WTC11 (cell line): ENCODE measurements around the gene TMEM92. TPM values are rescaled to one million over a fixed set of nuclear protein-coding genes. Genes with fewer than 3 reads are reported as not detected.

Source experiments
- ATAC-seq: fragments of 200-7000 bp; cut with Tn5 transposase; 2 replicates; pipeline ENCODE4 v1.10.0; 2021; ENCODE audit warnings: mild to moderate bottlenecking, moderate library complexity
- CTCF ChIA-PET: fragments of 300-600 bp; sonication (Branson Sonifier 250); formaldehyde crosslinking; loops from one replicate; lab custom pipeline; 2021; ENCODE audit warnings: antibody characterized with exemption; lab: Charles Lee
- POLR2A ChIA-PET: fragments of 350-600 bp; sonication (Branson Sonifier 250); formaldehyde crosslinking; loops from one replicate; lab custom pipeline; 2021; ENCODE audit warnings: antibody characterized with exemption; lab: Charles Lee
- DNase-seq: peaks from one replicate; pipeline ENCODE4 v3.0.0; 2021; ENCODE audit warnings: low spot score
- H3K27ac Mint-ChIP-seq: 2 replicates; pipeline ENCODE4 v1.8.0; 2021; ENCODE audit warnings: mixed read lengths
- H3K27me3 Mint-ChIP-seq: 2 replicates; pipeline ENCODE4 v1.8.0; 2021; ENCODE audit warnings: low read depth, mild to moderate bottlenecking, moderate library complexity, mixed read lengths
- H3K36me3 Mint-ChIP-seq: 2 replicates; pipeline ENCODE4 v1.8.0; 2021; ENCODE audit warnings: mixed read lengths
- H3K4me1 Mint-ChIP-seq: 2 replicates; pipeline ENCODE4 v1.8.0; 2022; ENCODE audit warnings: mixed read lengths
- H3K4me3 Mint-ChIP-seq: 2 replicates; pipeline ENCODE4 v1.8.0; 2021; ENCODE audit warnings: mild to moderate bottlenecking, moderate library complexity, mixed read lengths
- H3K9me3 Mint-ChIP-seq: 2 replicates; pipeline ENCODE4 v1.8.0; 2021; ENCODE audit warnings: mixed read lengths
- AFF4 ChIP-seq: sonication (generic); formaldehyde crosslinking; IDR thresholded peaks from 2 replicates; pipeline ENCODE4 v1.8.1; 2023; ENCODE audit warnings: mild to moderate bottlenecking, missing genetic modification reagents, borderline replicate concordance
- ETV6 ChIP-seq: sonication (generic); formaldehyde crosslinking; IDR thresholded peaks from 2 replicates; pipeline ENCODE4 v1.8.1; 2022; ENCODE audit warnings: mild to moderate bottlenecking, missing genetic modification reagents
- FOXK1 ChIP-seq: sonication (generic); formaldehyde crosslinking; IDR thresholded peaks from 2 replicates; pipeline ENCODE4 v1.8.0; 2022; ENCODE audit warnings: mild to moderate bottlenecking, moderate library complexity, missing genetic modification reagents
- FOXP1 ChIP-seq: sonication (generic); formaldehyde crosslinking; IDR thresholded peaks from 2 replicates; pipeline ENCODE4 v1.8.0; 2022; ENCODE audit warnings: missing genetic modification reagents, mild to moderate bottlenecking, moderate library complexity, borderline replicate concordance
- PRRX2 ChIP-seq: fragments of 250-450 bp; sonication (Bioruptor Pico); IDR thresholded peaks from 2 replicates; pipeline ENCODE4 v1.8.0; 2021; ENCODE audit warnings: mild to moderate bottlenecking
- SP1 ChIP-seq: sonication (generic); formaldehyde crosslinking; conservative IDR thresholded peaks from 2 replicates; pipeline ENCODE4 v1.8.1; 2022; ENCODE audit warnings: missing genetic modification reagents
- ZBTB21 ChIP-seq: sonication (generic); formaldehyde crosslinking; IDR thresholded peaks from 2 replicates; pipeline ENCODE4 v1.8.1; 2023; ENCODE audit warnings: mild to moderate bottlenecking, missing genetic modification reagents, borderline replicate concordance
- ZSCAN18 ChIP-seq: fragments of 250-450 bp; sonication (Bioruptor Pico); IDR thresholded peaks from 2 replicates; pipeline ENCODE4 v2.1.2; 2022; ENCODE audit warnings: mild to moderate bottlenecking, moderate library complexity
- total RNA-seq: library from RNA; stranded (reverse); gene quantifications from 3 replicates; pipeline ENCODE4 v1.2.3, GENCODE V29; 2021
- TF ChIP-seq, protein P1 (sequence below): sonication (generic); formaldehyde crosslinking; conservative IDR thresholded peaks from 2 replicates; pipeline ENCODE4 v1.8.1; 2023; ENCODE audit warnings: mild to moderate bottlenecking, low read depth, missing genetic modification reagents, moderate library complexity
- TF ChIP-seq, protein P2 (sequence below): sonication (generic); formaldehyde crosslinking; IDR thresholded peaks from 2 replicates; pipeline ENCODE4 v1.8.1; 2022; ENCODE audit warnings: mild to moderate bottlenecking, moderate library complexity, missing genetic modification reagents
- TF ChIP-seq, protein P3 (sequence below): fragments of 250-450 bp; sonication (Bioruptor Pico); IDR thresholded peaks from 2 replicates; pipeline ENCODE4 v1.9.0; 2021; ENCODE audit warnings: moderate library complexity, mild to moderate bottlenecking, inconsistent platforms, borderline replicate concordance
- TF ChIP-seq, protein P4 (sequence below): sonication (generic); formaldehyde crosslinking; IDR thresholded peaks from 2 replicates; pipeline ENCODE4 v1.8.0; 2022; ENCODE audit warnings: mild to moderate bottlenecking, missing genetic modification reagents
- TF ChIP-seq, protein P5 (sequence below): fragments of 250-450 bp; sonication (Bioruptor Pico); IDR thresholded peaks from 2 replicates; pipeline ENCODE4 v1.9.0; 2021; ENCODE audit warnings: mild to moderate bottlenecking
- TF ChIP-seq, protein P6 (sequence below): fragments of 250-450 bp; sonication (Bioruptor Pico); conservative IDR thresholded peaks from 2 replicates; pipeline ENCODE4 v1.9.0; 2021; ENCODE audit warnings: mild to moderate bottlenecking

TMEM92 gene
- total RNA-seq, 1 experiment from 2014 or later: 9.8 TPM

DNA sequence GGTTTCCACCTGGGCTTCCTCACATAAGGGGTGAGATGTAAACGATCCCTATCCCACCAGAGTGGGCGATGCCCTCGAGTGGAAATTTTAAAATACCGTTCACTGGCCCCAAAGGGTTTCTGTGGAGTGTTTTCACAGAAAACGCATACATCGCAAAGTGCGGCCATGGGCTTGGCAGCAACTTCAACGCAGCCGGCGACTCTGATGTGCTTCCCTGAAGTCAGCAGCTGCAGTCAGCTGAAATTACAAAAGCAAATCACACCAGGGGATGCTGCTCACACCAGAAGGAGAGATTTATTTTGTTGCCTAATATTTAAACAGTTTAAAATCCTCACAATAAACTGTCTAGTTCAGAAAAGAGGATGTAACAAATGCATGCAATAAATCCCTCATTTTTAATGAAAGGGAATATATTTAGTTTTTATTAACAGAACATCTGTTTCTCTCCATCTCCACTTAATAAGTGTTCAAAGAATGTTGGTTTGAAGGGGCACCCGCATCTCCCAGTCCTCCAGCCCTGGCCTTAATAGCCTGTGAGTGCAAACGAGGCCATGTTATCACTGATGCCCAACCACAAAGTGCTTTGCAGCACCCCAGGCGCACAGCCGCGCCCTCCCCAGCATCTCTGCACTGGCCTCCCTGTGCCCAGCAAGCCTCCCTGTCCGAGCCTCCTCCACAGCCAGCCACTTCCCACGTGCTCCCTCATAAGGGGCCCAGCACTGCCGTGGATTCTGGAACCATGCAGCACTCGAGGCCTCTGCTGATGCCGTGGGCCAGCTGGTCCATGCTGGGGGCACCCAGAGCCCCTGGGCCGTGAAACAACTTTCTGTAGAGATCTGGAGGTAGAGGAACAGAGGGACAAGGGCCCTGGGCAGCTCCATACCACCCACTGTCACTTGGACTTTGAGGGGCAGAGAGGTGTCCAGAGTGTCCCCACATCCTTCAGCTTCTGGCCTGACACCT lies 54.4 kb downstream of the TMEM92 start:
- CTCF ChIA-PET: no interaction called here
- Mint-ChIP-seq H3K4me3 (no peak overlapping the region), H3K27me3 (no peaks in the 10 kb centered on the region), H3K36me3 (no peaks in the 10 kb centered on the region), H3K4me1 (peaks cover 15% of the 10 kb centered on the region), H3K27ac (no peak overlapping the region)
- no peak for DNase-seq
- POLR2A ChIA-PET: no interaction called here
- TF ChIP-seq AFF4 (CRISPR knock-in tag): no peak
- TF ChIP-seq, protein P1, sequence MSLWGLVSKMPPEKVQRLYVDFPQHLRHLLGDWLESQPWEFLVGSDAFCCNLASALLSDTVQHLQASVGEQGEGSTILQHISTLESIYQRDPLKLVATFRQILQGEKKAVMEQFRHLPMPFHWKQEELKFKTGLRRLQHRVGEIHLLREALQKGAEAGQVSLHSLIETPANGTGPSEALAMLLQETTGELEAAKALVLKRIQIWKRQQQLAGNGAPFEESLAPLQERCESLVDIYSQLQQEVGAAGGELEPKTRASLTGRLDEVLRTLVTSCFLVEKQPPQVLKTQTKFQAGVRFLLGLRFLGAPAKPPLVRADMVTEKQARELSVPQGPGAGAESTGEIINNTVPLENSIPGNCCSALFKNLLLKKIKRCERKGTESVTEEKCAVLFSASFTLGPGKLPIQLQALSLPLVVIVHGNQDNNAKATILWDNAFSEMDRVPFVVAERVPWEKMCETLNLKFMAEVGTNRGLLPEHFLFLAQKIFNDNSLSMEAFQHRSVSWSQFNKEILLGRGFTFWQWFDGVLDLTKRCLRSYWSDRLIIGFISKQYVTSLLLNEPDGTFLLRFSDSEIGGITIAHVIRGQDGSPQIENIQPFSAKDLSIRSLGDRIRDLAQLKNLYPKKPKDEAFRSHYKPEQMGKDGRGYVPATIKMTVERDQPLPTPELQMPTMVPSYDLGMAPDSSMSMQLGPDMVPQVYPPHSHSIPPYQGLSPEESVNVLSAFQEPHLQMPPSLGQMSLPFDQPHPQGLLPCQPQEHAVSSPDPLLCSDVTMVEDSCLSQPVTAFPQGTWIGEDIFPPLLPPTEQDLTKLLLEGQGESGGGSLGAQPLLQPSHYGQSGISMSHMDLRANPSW (CRISPR knock-in tag): no peak
- TF ChIP-seq, protein P2, sequence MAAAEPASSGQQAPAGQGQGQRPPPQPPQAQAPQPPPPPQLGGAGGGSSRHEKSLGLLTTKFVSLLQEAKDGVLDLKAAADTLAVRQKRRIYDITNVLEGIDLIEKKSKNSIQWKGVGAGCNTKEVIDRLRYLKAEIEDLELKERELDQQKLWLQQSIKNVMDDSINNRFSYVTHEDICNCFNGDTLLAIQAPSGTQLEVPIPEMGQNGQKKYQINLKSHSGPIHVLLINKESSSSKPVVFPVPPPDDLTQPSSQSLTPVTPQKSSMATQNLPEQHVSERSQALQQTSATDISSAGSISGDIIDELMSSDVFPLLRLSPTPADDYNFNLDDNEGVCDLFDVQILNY (CRISPR knock-in tag): no peak
- TF ChIP-seq FOXK1: no peak
- TF ChIP-seq PRRX2: no peak
- no peak for TF ChIP-seq SP1 (CRISPR knock-in tag)
- TF ChIP-seq, protein P3, sequence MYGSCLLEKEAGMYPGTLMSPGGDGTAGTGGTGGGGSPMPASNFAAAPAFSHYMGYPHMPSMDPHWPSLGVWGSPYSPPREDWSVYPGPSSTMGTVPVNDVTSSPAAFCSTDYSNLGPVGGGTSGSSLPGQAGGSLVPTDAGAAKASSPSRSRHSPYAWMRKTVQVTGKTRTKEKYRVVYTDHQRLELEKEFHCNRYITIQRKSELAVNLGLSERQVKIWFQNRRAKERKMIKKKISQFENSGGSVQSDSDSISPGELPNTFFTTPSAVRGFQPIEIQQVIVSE (CRISPR knock-in tag): no peak
- TF ChIP-seq, protein P4, sequence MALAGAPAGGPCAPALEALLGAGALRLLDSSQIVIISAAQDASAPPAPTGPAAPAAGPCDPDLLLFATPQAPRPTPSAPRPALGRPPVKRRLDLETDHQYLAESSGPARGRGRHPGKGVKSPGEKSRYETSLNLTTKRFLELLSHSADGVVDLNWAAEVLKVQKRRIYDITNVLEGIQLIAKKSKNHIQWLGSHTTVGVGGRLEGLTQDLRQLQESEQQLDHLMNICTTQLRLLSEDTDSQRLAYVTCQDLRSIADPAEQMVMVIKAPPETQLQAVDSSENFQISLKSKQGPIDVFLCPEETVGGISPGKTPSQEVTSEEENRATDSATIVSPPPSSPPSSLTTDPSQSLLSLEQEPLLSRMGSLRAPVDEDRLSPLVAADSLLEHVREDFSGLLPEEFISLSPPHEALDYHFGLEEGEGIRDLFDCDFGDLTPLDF (CRISPR knock-in tag): no peak
- no peak for TF ChIP-seq ZBTB21 (CRISPR knock-in tag)
- TF ChIP-seq, protein P5, sequence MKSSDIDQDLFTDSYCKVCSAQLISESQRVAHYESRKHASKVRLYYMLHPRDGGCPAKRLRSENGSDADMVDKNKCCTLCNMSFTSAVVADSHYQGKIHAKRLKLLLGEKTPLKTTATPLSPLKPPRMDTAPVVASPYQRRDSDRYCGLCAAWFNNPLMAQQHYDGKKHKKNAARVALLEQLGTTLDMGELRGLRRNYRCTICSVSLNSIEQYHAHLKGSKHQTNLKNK (CRISPR knock-in tag): no peak
- TF ChIP-seq FOXP1: no peak
- TF ChIP-seq ETV6 (CRISPR knock-in tag): no peak
- TF ChIP-seq ZSCAN18 (CRISPR knock-in tag): no peak
- TF ChIP-seq, protein P6, sequence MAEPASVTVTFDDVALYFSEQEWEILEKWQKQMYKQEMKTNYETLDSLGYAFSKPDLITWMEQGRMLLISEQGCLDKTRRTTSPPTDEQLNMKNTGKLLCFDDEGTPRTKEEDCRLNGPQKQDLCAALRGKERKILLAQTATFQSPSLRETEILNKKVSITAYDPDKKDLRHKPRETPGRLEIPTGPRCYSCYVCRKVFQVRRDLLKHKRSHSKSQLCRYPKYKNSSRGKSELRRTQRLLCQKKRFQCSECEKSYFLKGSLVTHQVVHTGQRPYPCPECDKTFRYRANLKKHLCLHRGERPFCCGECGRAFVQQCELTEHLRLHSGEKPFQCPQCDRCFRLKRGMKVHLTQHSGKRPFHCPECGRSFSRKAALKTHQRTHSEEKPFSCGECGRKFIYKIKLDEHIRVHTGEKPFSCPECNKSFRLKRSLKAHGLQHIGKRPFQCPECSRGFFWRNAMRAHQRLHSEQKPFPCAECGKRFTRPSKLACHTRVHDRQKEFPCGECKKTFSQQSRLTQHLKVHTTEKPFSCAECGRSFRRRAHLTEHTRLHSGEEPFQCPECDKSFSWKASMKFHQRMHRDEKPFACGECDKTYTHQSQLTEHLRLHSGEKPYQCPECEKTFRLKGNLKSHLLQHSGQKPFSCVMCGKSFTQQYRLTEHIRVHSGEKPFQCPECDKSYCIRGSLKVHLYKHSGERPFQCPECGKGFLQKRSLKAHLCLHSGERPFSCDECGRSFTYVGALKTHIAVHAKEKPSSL (CRISPR knock-in tag): no peak
- TF ChIP-seq, all 79 proteins: peak for 0
- ATAC-seq: no peak
- H3K9me3 Mint-ChIP-seq: no peaks in the 10 kb centered on the region
